Gastroesophageal sphincter (tissue), 3 donors: ENCODE measurements around the gene LRIT2.

Source experiments
- CTCF ChIP-seq, 4 experiments: fragments of 200-600 bp in 2 of 4; fragments of 450-650 bp in 2 of 4; sonication (generic) in 1 of 4; IDR thresholded peaks; one replicate each; pipeline ENCODE4 v1.5.1; 2017 to 2019; ENCODE audit warnings: antibody characterized with exemption in 4 of 4, mild to moderate bottlenecking in 2 of 4, moderate library complexity in 2 of 4
- POLR2A ChIP-seq, 2 donors: fragments of 450-650 bp; IDR thresholded peaks; one replicate each; pipeline ENCODE4 v1.6.1; 2017; ENCODE audit warnings: antibody characterized with exemption in 2 of 2, mild to moderate bottlenecking in 2 of 2, moderate library complexity in 1 of 2

GRCh38 chr10:84225427-84226173, at the start of gene LRIT2:
- TF ChIP-seq CTCF (IDR thresholded peaks at IDR 0.05) (no peak), POLR2A (IDR thresholded peaks at IDR 0.05) (no peak)
